CD4-positive, alpha-beta T cell treated with Interleukin-2 at 100 ng/mL for 4 hours (primary cell): Measurements from ENCODE around the gene KCNH6.

Experiments used
- DNase-seq: peaks from one replicate; pipeline ENCODE4 v3.0.0-alpha.2; 2020; ENCODE audit warnings: low spot score

The KCNH6 gene, protein sequence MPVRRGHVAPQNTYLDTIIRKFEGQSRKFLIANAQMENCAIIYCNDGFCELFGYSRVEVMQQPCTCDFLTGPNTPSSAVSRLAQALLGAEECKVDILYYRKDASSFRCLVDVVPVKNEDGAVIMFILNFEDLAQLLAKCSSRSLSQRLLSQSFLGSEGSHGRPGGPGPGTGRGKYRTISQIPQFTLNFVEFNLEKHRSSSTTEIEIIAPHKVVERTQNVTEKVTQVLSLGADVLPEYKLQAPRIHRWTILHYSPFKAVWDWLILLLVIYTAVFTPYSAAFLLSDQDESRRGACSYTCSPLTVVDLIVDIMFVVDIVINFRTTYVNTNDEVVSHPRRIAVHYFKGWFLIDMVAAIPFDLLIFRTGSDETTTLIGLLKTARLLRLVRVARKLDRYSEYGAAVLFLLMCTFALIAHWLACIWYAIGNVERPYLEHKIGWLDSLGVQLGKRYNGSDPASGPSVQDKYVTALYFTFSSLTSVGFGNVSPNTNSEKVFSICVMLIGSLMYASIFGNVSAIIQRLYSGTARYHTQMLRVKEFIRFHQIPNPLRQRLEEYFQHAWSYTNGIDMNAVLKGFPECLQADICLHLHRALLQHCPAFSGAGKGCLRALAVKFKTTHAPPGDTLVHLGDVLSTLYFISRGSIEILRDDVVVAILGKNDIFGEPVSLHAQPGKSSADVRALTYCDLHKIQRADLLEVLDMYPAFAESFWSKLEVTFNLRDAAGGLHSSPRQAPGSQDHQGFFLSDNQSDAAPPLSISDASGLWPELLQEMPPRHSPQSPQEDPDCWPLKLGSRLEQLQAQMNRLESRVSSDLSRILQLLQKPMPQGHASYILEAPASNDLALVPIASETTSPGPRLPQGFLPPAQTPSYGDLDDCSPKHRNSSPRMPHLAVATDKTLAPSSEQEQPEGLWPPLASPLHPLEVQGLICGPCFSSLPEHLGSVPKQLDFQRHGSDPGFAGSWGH

DNA sequence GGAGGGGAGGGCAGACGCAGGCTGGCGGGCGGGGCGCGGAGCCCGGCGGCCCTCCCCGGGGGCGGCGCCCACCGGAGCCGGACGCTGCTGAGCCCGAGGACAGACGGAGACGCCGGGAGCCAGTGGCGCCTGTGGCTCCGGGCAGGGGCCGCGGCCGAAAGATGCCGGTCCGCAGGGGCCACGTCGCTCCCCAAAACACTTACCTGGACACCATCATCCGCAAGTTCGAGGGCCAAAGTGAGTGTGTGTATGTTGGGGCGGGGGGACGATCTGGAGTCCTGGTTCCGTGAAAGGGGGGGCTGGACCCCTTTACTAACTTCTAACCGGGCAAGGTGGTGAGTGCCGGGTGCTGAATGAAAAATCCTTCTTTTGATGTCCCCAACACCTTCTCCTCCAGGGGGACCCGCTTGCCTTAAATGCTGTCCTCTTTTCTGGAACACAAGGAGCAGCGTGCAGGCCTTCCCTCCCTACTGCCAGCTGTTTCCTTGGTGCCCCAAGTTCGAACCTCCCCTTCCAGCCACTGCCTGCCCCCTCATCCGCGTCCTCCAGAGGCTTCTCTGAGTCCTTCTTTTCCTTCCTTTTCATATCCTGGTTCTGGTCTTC lies at the start of gene KCNH6:
Gene KCNH6 (plus strand): TSS at position 106 of the 603 bp plus-strand sequence. CDS start 56 bp downstream, at position 162.
- DNase-seq = no peak

DNA sequence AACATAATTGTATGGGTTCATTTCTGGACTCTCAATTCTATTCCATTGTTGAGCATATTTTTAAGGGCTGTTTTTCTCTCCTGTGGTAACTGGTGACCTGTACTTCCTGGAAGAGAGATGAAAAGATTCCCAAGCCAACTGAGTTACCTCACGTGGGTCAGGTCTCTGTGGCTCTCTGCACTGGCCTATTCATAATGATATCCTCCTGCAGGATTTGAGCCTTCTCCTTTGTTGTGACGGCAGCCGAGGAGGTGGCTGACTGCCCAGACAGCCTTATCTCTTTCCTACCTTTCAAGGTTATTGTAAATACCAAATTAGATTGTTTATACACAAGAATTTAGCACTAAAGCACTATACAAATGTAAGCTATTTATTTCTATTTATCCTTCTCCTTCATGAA lies 49.0 kb upstream of the KCNH6 start:
- DNase-seq = no peak

DNA sequence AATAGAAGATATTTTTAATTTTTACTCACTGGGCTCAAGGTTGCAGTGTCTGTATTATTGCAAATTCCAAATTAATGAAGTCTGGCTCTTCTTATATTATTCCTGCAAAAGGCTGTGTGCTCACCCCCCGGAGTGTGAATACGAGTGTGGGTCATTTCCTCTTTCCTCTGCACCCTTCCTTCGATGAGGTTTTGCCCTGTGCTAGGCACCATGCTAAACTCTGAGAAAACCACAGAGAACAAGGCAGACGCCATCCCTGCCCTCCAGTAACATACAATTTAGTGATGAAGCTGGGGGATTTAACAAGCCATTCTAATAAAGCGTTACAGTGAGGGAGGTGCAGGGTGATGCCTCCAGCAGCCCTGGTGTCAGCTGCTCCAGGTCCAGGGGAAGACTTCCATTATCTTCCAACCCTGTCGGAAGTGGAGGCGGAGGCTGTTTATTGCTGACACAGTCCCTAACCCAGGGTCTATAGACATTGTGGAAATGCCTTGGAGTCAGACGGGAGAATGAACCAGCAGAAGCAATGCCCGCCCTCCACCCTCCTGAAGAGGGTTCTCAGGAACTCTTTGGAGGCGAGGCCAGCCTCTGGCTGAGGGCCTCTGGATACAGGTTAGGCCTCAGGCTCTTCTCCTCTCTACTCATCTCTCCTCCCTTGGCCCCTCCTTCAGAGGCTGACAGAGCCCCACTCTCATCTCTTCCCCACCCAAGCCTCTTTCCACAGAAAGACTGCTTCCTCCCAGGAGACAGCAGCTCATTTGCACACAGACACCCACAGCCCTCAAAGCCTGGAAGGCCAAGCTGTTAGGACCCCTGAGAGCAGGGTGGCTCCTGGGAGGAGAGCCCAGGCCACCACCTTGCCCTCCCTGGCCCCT lies 48.3 kb upstream of the KCNH6 start:
- no peak for DNase-seq

DNA sequence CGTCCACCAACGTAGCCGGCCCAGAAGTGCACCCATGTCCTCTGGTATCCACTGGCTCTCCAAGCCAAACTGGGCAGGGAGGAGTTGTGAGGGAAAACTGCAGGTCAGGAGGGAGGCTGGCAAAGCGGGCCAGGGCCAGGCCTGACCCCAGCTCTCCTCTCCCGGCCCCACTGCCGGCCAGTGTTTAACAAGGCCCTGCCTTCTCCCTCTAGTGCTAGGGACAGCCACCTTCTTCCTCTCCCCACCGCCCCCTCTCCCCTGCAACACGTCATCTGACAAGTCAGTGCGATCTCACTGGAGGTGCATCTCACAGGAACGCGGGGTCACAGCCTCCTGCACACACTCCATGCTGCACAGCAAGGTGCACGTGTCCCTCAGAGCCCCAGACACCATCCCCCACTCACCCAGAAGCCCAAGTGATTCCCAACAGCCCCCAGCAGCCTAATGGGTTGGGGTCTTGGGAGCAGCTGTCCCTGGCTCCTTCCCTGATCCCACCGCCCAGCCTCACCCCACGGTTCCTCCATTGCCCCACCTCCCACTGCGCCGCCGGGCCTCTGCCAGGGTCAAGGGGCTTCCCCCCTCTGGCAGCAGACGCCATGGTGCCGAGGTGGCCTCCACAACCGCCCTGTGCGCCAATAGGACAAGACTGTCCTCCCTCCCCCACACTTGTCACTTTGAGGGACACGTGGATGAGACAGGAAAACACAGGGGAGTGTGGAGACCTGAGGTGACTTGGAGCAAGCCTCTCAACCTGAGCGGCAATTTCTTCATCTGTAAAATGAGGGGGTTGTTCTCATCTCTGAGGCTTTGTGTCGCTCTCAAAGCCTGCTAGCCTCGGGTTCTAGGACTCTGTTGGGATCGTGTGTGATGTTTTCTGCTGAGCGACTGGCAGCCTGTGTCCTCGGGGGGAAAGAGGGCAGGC lies 47.4 kb upstream of the KCNH6 start:
- no peak for DNase-seq

DNA sequence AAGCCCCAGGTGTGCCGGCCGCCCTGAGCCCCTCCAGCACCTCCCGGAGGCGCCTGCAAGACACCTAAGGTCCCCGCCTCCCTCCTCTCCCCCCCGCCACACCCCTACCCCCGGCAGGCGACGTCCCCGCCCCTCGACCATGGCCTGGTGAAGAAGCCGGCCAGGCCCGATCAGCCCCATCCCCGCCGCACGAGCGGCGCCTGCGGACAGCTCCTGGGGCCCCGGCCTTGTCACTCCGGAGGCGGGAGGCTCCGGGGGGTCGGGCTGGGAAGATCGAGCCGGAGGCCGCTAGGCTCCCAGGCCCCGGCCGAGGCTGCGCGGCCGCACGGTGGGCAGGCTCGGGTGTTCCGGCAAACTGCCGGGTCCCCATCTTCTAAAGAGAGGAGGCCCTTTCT lies 46.7 kb upstream of the KCNH6 start:
- DNase-seq = no peak

DNA sequence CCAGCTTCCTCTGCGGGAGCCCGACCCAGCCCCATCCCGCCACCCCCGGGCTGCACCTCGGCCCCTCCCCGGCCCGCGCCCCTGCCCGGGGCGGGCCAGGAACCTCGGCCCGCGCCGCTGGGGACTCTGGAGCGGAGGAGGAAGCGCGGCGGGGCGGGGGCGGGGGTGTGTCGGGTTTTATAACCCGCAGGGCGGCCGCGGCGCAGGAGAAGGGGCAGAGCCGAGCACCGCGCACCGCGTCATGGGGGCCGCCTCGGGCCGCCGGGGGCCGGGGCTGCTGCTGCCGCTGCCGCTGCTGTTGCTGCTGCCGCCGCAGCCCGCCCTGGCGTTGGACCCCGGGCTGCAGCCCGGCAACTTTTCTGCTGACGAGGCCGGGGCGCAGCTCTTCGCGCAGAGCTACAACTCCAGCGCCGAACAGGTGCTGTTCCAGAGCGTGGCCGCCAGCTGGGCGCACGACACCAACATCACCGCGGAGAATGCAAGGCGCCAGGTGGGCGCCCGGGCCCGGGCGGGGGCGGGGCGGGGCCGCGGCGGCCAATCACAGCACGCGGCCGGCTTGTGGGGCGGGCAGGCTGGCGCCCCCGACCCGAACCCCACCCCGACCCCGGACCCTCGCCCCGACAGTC lies 46.2 kb upstream of the KCNH6 start, which contains the start of gene ACE:
Gene ACE (plus strand): TSS at position 208 of the 626 bp plus-strand sequence. CDS start 34 bp downstream, at position 242.
- peak; percentile 48 for DNase-seq

DNA sequence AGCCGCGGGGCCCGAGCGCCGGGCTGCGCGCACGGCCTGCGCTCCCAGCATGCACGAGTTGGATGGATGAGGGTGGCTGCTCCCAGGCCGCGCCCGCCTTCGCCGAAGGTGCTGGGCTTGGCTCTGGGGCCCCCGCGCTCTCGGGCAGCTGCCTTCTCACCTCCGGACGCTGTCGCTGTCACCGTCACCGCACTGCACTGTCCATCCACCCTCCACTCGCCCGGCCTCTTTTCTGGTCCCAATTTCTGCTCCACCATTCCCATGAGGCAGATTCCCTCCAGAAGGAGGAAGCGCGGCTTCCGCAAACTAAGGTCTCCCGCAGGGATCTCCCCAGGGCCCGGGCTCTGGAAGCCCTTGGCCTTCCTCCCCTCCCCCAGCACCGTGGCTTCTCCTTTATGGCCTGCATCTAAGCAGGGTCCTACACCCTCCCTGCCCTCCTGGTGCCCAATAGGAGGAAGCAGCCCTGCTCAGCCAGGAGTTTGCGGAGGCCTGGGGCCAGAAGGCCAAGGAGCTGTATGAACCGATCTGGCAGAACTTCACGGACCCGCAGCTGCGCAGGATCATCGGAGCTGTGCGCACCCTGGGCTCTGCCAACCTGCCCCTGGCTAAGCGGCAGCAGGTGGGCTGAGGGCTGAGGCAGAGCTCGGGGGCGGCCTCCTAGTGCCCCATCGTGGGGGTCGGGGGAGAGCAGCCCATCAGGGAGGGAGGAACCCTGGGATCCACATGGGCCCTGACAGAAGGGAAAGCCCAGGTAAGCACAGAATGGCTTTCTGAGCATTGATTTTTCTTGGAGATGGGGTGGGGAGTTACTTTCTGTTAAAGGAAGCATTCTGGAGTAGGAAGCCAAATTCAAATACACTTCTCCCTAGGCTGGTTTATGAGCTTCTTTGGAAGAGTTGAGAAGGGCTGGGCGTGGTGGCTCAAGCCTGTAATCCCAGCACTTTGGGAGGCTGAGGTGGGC lies 45.4 kb upstream of the KCNH6 start:
- DNase-seq = no peak

DNA sequence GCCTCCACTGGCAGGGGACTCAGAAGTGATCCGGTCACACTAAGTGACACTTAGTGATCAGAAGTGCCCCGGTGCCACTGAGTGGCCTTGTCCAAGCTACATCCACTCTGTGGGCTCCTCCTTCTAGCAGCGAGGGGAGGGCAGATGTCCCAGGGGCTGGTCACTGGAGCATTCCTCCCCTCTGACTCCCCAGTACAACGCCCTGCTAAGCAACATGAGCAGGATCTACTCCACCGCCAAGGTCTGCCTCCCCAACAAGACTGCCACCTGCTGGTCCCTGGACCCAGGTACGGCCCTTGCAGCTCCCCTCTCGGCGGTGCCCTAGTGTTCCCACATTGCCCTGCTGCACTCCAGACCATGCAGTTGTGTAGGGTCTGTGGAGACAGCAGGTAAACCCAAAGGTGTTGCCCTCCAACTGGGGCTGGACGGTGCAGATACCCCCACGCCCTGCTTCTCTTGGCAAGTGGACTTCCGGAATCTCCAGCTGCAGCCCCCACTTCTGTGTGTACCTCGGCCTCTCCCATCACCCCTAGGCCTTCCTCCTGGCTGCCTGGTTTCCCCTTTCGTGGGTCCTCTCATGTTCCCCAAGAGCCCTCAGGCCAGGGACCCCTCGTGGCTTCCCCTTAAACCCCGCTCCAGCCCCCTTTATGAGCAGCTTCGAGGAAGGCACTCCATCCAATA lies 44.2 kb upstream of the KCNH6 start:
- DNase-seq = peak; percentile 81

DNA sequence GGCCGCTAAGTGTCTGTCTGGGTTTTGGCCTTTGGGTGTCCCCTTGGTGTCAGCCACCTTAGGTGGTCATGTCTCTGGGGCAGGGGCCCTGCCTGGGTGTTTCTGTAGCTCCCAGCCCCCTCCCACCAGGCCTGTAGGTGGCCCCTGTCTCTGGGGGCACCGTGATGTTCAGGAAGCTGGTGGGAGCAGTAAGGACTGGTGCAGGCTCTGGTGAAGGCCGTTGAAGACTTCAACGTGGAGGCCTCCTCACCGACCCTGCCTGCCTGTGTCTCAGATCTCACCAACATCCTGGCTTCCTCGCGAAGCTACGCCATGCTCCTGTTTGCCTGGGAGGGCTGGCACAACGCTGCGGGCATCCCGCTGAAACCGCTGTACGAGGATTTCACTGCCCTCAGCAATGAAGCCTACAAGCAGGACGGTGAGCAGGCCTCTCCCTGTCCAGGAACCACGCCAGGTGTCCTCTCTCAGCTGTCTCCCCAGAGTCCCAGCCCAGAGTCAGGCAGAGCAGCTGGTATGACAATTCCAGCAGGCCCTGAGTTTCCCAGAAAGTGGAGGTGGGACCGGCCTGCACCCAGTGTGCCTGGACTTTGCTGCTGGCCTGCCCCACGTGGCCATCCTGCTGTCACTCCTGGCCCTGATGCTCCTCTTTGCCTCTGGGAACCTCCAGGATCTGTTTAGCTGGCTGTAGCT lies 43.5 kb upstream of the KCNH6 start:
- DNase-seq = no peak

DNA sequence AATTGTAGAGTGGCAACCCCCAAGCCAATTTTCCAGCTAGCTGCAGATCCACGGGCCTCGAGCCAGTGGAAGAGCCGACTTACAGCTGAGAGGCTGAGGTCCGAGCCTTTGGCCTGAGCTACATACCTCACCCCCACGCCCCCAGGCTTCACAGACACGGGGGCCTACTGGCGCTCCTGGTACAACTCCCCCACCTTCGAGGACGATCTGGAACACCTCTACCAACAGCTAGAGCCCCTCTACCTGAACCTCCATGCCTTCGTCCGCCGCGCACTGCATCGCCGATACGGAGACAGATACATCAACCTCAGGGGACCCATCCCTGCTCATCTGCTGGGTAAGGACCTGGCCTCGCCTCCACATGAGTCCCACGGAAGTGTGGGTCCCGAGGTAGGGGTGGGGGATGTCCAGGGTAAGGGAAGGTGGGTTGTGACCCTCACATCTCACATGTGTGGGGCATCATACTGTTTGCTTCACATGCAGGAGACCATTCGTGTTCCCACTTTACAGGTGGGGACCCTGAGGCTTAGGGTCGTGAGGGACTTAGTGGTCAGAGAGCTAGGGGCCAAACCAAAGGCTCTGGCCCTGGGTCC lies 42.9 kb upstream of the KCNH6 start:
- DNase-seq = no peak

DNA sequence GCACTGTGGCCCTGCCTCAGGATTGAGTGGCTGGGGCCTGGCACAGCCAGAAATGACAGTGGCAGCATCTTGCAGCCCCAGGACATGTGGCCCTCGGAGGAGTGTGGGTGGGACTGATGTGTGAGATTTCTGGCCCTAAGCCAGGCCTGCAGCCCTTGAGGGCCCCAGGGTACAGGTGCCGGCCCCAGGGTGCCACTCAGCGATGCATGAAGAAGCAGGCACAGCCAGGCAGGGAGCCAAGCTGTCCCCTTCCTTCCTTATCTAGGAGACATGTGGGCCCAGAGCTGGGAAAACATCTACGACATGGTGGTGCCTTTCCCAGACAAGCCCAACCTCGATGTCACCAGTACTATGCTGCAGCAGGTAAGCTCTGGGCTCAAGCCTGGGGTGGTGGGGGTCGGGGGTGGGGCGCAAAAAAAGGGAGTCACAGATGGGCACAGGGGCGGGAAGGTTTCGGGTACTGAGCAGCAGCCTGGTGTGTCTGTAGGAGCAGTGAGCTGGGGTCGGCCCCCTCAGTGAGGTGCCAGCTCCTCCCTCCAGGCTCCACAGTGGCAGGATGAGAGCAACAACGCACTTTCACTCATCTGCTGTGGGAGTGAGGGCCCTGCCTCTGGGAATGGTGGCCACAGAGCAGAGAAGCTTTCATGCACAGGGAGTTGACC lies 42.2 kb upstream of the KCNH6 start:
- DNase-seq = no peak

DNA sequence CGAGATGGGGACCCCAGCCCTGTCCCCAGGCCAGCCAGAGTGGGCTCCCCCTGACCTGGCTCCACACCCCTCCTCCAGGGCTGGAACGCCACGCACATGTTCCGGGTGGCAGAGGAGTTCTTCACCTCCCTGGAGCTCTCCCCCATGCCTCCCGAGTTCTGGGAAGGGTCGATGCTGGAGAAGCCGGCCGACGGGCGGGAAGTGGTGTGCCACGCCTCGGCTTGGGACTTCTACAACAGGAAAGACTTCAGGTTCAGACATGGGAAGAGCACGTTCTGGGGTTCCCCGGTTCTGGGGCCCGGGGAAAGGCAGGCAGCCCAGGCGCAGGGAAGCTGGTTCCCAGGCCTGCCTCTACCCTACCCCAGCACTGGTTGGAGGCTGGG lies 41.7 kb upstream of the KCNH6 start:
- DNase-seq = no peak

DNA sequence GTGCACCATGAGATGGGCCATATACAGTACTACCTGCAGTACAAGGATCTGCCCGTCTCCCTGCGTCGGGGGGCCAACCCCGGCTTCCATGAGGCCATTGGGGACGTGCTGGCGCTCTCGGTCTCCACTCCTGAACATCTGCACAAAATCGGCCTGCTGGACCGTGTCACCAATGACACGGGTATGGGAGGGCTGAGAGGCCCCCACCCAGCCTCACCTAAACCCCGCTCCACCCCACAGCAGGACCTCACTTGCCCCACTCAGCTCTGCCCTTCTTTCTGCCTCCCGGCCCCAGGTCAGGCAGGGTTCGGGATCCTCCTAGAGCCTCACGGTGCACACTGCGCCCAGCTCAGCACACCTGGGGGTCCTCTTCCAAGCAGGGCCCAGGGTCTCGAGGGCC lies 40.6 kb upstream of the KCNH6 start:
- DNase-seq = no peak

DNA sequence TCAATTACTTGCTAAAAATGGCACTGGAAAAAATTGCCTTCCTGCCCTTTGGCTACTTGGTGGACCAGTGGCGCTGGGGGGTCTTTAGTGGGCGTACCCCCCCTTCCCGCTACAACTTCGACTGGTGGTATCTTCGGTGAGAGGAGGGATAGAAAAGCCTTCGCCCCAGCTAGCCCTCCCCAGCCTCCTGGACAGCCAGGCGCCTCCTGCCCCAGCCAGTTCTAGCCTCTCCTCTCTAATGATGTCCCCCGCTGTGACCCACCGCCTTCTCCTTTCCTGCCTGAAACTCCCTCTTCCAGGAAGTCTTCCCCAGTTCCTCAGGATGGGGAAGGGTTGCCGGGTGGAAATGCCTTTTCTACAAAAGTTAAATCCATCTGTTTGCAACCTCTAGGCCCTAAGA lies 40.1 kb upstream of the KCNH6 start:
- DNase-seq = no peak

DNA sequence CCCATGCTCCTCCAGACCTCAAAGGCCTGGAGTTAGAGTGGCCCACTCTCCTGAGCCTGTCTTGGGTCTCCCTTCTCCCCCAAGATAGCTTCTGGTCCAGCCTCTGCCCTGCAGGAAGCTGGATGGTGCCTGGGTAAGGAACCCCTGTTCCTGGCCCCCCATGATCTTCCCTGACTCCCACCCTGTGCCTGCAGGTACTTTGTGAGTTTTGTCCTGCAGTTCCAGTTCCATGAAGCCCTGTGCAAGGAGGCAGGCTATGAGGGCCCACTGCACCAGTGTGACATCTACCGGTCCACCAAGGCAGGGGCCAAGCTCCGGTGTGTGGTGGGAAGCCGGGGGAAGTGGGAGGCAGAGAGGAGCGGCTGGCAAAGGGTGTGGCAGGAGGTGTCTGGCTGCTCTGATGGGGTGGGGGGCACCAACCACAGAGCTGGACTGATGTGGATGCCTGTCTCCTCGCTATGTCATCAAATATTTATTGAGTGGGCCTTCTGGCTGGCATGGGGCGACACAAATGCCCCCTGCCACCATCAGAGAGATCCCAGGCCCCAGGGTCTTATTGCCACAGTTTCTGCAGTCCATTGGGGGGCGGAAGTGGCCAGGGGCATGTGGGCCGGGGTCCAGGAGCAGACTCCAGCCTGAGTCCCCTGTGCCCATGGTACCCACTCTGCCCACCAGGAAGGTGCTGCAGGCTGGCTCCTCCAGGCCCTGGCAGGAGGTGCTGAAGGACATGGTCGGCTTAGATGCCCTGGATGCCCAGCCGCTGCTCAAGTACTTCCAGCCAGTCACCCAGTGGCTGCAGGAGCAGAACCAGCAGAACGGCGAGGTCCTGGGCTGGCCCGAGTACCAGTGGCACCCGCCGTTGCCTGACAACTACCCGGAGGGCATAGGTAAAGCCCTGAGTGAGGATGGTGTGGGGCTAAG lies 39.2 kb upstream of the KCNH6 start:
- DNase-seq = no peak
